Measurements from ENCODE around the gene ERO1B.

Gene ERO1B

DNA sequence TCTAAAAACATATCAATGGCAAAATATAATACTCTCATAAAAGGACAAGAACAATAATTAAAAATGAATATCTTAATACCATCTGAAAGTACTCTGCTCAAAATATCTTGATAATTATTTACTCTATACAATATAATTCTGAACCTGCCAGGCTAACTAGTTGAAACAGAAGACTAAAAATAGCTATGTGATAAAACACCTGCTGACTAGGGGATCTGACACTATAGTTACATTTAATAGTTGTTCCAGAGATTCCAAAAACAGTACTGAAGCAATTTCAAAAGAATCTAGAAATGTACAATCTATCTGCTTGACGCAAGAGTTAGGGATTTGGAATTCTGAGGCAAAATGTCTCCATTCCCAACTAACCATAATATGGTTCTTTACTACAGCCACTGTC, 30.2 kb downstream of the ERO1B start:
- Mint-ChIP-seq H3K9me3 (no peaks in the 10 kb centered on the region), H3K27me3 (no peaks in the 10 kb centered on the region), H3K4me1 (ENCODE audit: low read depth) (no peaks in the 10 kb centered on the region), H3K36me3 (ENCODE audit: low read depth) (peaks cover 25% of the 10 kb centered on the region), H3K27ac (no peak overlapping the region), H3K4me3 (no peak overlapping the region)

DNA sequence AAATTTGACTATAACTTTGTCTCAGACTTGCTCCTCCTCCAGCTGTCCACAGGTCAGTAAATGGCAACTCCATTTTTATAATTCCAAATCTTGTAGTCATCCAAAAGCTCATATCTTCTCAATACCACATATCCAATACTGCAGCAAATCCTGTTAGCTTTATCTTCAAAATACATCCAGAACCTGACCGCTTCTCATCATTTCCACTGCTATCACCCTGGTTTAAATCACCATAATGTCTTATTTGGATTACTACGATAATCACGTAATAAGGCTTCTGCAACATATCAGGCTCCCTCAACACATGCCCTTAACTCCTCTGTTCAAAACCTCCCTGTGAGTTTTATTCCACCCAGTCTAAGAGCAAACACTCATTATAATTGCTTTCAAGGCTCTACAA, 34.5 kb downstream of the ERO1B start:
- no peaks in the 10 kb centered on the region for H3K4me1 Mint-ChIP-seq (ENCODE audit: low read depth)
- no peak overlapping the region for H3K4me3 Mint-ChIP-seq
- no peak overlapping the region for H3K27ac Mint-ChIP-seq
- no peaks in the 10 kb centered on the region for H3K9me3 Mint-ChIP-seq
- peaks cover 23% of the 10 kb centered on the region for H3K36me3 Mint-ChIP-seq (ENCODE audit: low read depth)
- no peaks in the 10 kb centered on the region for H3K27me3 Mint-ChIP-seq

DNA sequence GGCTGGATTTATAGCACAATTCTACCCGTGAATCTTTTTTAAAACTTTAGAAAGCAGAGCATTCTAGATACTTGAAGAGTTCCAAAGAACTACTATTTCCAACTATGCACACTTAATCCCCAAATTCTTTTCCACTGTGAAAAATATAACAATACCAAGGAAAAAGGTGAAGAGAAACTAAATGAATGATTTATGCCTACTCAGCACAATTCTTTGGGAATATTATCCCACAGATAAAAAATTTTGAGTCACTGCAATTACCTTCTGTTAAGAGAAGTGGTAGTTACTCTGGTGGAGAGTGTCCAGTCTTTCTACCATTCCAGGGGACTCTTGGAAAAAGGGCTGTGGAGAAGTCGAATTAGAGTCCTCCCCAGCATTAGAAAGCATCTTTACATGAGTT, 39.2 kb downstream of the ERO1B start:
- H3K27ac Mint-ChIP-seq = no peak overlapping the region
- no peaks in the 10 kb centered on the region for H3K27me3 Mint-ChIP-seq
- no peak overlapping the region for H3K4me3 Mint-ChIP-seq
- no peaks in the 10 kb centered on the region for H3K4me1 Mint-ChIP-seq (ENCODE audit: low read depth)
- H3K9me3 Mint-ChIP-seq = no peaks in the 10 kb centered on the region
- peaks cover 24% of the 10 kb centered on the region for H3K36me3 Mint-ChIP-seq (ENCODE audit: low read depth)

DNA sequence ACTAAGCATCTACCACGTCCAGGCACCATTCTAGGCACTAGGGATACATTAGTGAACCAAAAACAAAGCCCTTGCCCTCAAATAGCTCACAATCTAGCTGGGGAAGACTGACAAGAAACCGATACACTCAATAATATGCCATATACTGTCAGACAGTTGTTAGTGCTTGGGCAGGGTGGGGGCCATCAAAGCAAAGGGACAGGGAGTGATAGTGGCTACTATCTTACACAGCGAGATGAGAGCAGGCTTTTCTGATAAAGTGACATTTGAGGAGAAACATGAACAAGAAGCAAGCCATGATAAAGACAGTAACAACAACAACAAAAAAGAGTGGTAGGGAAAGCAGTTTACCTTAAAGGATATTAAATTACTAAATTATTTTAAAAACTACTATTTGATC, 41.1 kb downstream of the ERO1B start:
- Mint-ChIP-seq H3K27me3 (no peaks in the 10 kb centered on the region), H3K4me3 (no peak overlapping the region), H3K36me3 (ENCODE audit: low read depth) (peaks cover 26% of the 10 kb centered on the region), H3K9me3 (no peaks in the 10 kb centered on the region), H3K4me1 (ENCODE audit: low read depth) (no peaks in the 10 kb centered on the region), H3K27ac (no peak overlapping the region)

- no peak overlapping the region for H3K27ac Mint-ChIP-seq
- no peaks in the 10 kb centered on the region for H3K27me3 Mint-ChIP-seq
Measured at GRCh38 chr1:236239092-236239585, 42.6 kb downstream of the ERO1B start.

GRCh38 chr1:236235116-236235515, 46.6 kb downstream of the ERO1B start:
- Mint-ChIP-seq H3K36me3 (ENCODE audit: low read depth) (peaks cover 13% of the 10 kb centered on the region), H3K9me3 (no peaks in the 10 kb centered on the region), H3K27me3 (no peaks in the 10 kb centered on the region), H3K4me3 (no peak overlapping the region), H3K27ac (no peak overlapping the region), H3K4me1 (ENCODE audit: low read depth) (no peaks in the 10 kb centered on the region)

More at GRCh38 chr1:236239092-236239585, 42.6 kb downstream of the ERO1B start:
- Mint-ChIP-seq H3K36me3 (ENCODE audit: low read depth) (peaks cover 29% of the 10 kb centered on the region), H3K4me3 (no peak overlapping the region), H3K4me1 (ENCODE audit: low read depth) (no peaks in the 10 kb centered on the region), H3K9me3 (no peaks in the 10 kb centered on the region)

DNA sequence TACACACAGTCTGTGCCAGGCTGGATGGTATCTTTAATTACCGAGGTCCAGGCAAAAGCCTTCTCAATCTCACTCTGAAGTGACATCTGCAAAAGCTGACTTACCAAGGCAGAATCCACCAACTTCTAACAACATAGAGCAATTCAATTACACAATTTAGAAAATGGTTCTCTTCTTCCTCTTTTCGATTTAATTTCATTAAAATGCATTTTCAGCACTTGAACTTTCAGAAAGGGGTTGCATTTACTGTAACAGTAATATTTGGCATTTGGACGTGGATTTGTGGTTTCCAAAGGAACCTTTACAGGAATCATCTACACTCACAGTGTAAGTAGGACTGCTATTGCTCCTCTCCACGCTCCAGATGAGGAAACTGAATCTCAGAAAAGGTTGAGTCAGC, 53.3 kb downstream of the ERO1B start:
- H3K27ac Mint-ChIP-seq = no peak overlapping the region
- H3K4me3 Mint-ChIP-seq = no peak overlapping the region
- no peaks in the 10 kb centered on the region for H3K27me3 Mint-ChIP-seq
- no peaks in the 10 kb centered on the region for H3K4me1 Mint-ChIP-seq (ENCODE audit: low read depth)
- peaks cover 20% of the 10 kb centered on the region for H3K36me3 Mint-ChIP-seq (ENCODE audit: low read depth)
- H3K9me3 Mint-ChIP-seq = no peaks in the 10 kb centered on the region

GRCh38 chr1:236222632-236223031, 59.1 kb downstream of the ERO1B start:
- no peaks in the 10 kb centered on the region for H3K9me3 Mint-ChIP-seq
- no peak overlapping the region for H3K27ac Mint-ChIP-seq
- H3K4me1 Mint-ChIP-seq (ENCODE audit: low read depth) = no peaks in the 10 kb centered on the region
- H3K27me3 Mint-ChIP-seq = no peaks in the 10 kb centered on the region
- peaks cover 15% of the 10 kb centered on the region for H3K36me3 Mint-ChIP-seq (ENCODE audit: low read depth)
- no peak overlapping the region for H3K4me3 Mint-ChIP-seq

DNA sequence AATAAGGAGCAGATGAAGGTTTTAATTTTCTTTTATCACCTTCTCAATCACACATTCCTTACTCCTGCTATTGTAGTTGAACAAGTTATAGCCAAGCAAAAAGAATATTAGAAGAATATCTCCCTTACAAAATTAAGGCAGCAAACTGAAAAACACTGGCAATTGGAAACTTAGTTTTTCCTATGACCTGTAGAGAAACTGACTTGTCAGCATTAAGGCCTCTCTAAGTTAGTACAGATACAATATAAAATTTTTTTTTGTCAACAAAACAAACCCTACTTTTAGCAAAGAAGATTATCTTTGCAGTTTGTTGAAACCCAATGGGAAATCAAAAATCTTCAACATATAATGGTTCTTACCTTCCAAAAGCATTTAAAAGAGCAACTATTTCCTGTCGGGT, 61.3 kb downstream of the ERO1B start:
- Mint-ChIP-seq H3K4me1 (ENCODE audit: low read depth) (no peaks in the 10 kb centered on the region), H3K27ac (no peak overlapping the region), H3K9me3 (no peaks in the 10 kb centered on the region)

DNA sequence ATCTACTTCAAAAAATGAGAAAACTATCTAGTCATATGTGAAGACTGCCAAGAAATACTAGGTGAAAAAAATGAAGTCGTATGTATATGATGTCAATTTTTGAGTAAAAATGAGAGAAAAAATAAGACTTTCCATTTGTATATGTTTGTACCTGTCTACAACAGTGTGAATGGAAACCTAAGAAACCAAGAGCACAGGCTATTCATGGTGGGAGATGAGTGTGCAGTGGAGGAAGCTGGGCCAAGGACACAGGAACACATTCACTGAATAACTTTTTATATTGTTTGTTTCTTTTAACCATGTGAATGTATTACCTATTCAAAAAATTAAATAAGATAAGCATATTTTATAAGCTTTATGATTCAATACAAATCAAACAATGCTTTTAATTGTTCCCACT, 67.0 kb downstream of the ERO1B start:
- Mint-ChIP-seq H3K9me3 (no peaks in the 10 kb centered on the region), H3K4me3 (no peak overlapping the region), H3K36me3 (ENCODE audit: low read depth) (peaks cover 39% of the 10 kb centered on the region), H3K27me3 (no peaks in the 10 kb centered on the region), H3K27ac (peak overlapping the region; percentile 57), H3K4me1 (ENCODE audit: low read depth) (peaks cover 4% of the 10 kb centered on the region)

More for the DNA sequence above, 61.3 kb downstream of the ERO1B start:
- Mint-ChIP-seq H3K27me3 (no peaks in the 10 kb centered on the region), H3K4me3 (no peak overlapping the region), H3K36me3 (ENCODE audit: low read depth) (peaks cover 9% of the 10 kb centered on the region)

DNA sequence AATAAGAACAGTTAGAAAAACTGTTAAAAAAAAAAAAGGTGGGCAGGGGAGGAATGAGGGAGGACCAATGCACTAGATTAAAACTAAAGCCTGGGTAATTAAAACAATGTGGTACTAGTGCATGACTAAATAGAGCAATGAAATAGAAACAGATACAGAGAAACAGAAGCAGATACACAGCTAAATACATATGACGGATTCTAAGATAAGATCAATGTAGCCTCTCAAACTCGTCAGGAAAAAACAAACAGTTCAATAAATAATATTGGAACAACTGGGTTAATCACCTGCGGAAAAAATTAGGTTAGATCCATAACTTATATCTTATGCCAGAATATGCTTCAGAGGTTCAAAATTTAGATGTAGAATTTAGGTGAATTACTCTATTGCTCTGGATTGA, 68.2 kb downstream of the ERO1B start:
- no peaks in the 10 kb centered on the region for H3K27me3 Mint-ChIP-seq
- H3K36me3 Mint-ChIP-seq (ENCODE audit: low read depth) = peaks cover 45% of the 10 kb centered on the region
- no peak overlapping the region for H3K27ac Mint-ChIP-seq
- peaks cover 4% of the 10 kb centered on the region for H3K4me1 Mint-ChIP-seq (ENCODE audit: low read depth)
- no peak overlapping the region for H3K4me3 Mint-ChIP-seq
- H3K9me3 Mint-ChIP-seq = no peaks in the 10 kb centered on the region

GRCh38 chr1:236211815-236212214, 69.9 kb downstream of the ERO1B start:
- H3K27ac Mint-ChIP-seq = no peak overlapping the region
- no peak overlapping the region for H3K4me3 Mint-ChIP-seq
- H3K27me3 Mint-ChIP-seq = no peaks in the 10 kb centered on the region
- H3K4me1 Mint-ChIP-seq (ENCODE audit: low read depth) = peaks cover 4% of the 10 kb centered on the region
- H3K9me3 Mint-ChIP-seq = no peaks in the 10 kb centered on the region
- peaks cover 45% of the 10 kb centered on the region for H3K36me3 Mint-ChIP-seq (ENCODE audit: low read depth)

GRCh38 chr1:236209713-236210112, 72.0 kb downstream of the ERO1B start:
- Mint-ChIP-seq H3K4me3 (no peak overlapping the region), H3K4me1 (ENCODE audit: low read depth) (peaks cover 4% of the 10 kb centered on the region), H3K36me3 (ENCODE audit: low read depth) (peaks cover 47% of the 10 kb centered on the region), H3K27me3 (no peaks in the 10 kb centered on the region), H3K9me3 (peaks cover 4% of the 10 kb centered on the region), H3K27ac (no peak overlapping the region)

DNA sequence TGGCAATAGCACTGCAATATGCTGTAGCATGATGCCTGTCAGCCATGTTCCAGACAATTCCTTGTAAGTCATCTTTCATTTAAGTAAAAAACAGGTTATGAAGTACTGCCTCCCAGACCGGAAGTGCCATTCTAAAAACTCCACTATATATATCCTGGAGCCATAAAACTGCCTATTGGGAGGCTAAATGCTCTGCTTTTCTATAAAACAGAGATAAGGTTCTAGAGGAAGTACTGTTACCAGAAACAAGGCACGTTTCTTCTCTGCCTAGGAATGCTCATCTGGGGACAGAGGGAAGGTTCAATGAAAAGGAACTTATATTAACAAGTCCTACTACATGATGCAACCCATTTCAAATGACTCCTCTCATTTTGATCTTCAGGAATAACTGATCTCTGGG, 72.6 kb downstream of the ERO1B start:
- H3K4me1 Mint-ChIP-seq (ENCODE audit: low read depth) = no peaks in the 10 kb centered on the region
- H3K27ac Mint-ChIP-seq = no peak overlapping the region
- H3K27me3 Mint-ChIP-seq = no peaks in the 10 kb centered on the region
- peaks cover 48% of the 10 kb centered on the region for H3K36me3 Mint-ChIP-seq (ENCODE audit: low read depth)
- H3K4me3 Mint-ChIP-seq = no peak overlapping the region
- H3K9me3 Mint-ChIP-seq = peaks cover 9% of the 10 kb centered on the region

GRCh38 chr1:236207569-236207968, 74.2 kb downstream of the ERO1B start:
- H3K4me3 Mint-ChIP-seq = no peak overlapping the region
- H3K27me3 Mint-ChIP-seq = no peaks in the 10 kb centered on the region
- H3K36me3 Mint-ChIP-seq (ENCODE audit: low read depth) = peaks cover 48% of the 10 kb centered on the region
- no peak overlapping the region for H3K27ac Mint-ChIP-seq
- peaks cover 18% of the 10 kb centered on the region for H3K9me3 Mint-ChIP-seq
- H3K4me1 Mint-ChIP-seq (ENCODE audit: low read depth) = no peaks in the 10 kb centered on the region

GRCh38 chr1:236207121-236207520, 74.6 kb downstream of the ERO1B start:
- peaks cover 52% of the 10 kb centered on the region for H3K36me3 Mint-ChIP-seq (ENCODE audit: low read depth)
- H3K27me3 Mint-ChIP-seq = no peaks in the 10 kb centered on the region

More at GRCh38 chr1:236207121-236207520, 74.6 kb downstream of the ERO1B start:
- Mint-ChIP-seq H3K4me1 (ENCODE audit: low read depth) (no peaks in the 10 kb centered on the region), H3K27ac (no peak overlapping the region), H3K4me3 (no peak overlapping the region), H3K9me3 (peaks cover 22% of the 10 kb centered on the region)

Measured in stimulated activated naive CD8-positive, alpha-beta T cell treated with anti-CD3 and anti-CD28 coated beads, Interleukin-15, Interleukin-2, amounts not matched to agents 100 ng/mL and 50 ng/mL, for 24 hours (primary cell).